HG03571 (cell line): ENCODE measurements around the gene CGA.

Experiments used
- ATAC-seq: cut with Tn5 transposase; IDR thresholded peaks from one replicate; pipeline ENCODE4 v1.9.1; 2021; ENCODE audit not compliant: unreplicated experiment

The CGA gene

GRCh38 chr6:87089135-87089534 lies 5.8 kb downstream of the CGA start:
- no peak for ATAC-seq

- no peak for ATAC-seq
These were observed 6.8 kb downstream of the CGA start for GRCh38 chr6:87088076-87088475.

- no peak for ATAC-seq
These were observed 12.7 kb downstream of the CGA start for GRCh38 chr6:87082160-87082721.

- peak; percentile 74 for ATAC-seq
These were observed 15.8 kb downstream of the CGA start for GRCh38 chr6:87078983-87079616.

GRCh38 chr6:87075168-87075567 lies 19.7 kb downstream of the CGA start:
- no peak for ATAC-seq

GRCh38 chr6:87074101-87074621 lies 20.7 kb downstream of the CGA start:
- ATAC-seq, result no peak

GRCh38 chr6:87071683-87072082 lies 23.2 kb downstream of the CGA start:
- ATAC-seq, result no peak

- no peak for ATAC-seq
These were observed 24.2 kb downstream of the CGA start for GRCh38 chr6:87070741-87071140.

GRCh38 chr6:87068795-87069194 lies 26.1 kb downstream of the CGA start:
- ATAC-seq, result no peak

GRCh38 chr6:87066449-87067333 lies 28.2 kb downstream of the CGA start:
- no peak for ATAC-seq

- no peak for ATAC-seq
These were observed 29.8 kb downstream of the CGA start for GRCh38 chr6:87065117-87065516.

GRCh38 chr6:87059943-87060342 lies 35.0 kb downstream of the CGA start:
- ATAC-seq, result no peak

- ATAC-seq, result no peak
These were observed 40.6 kb downstream of the CGA start for GRCh38 chr6:87054143-87054833.

GRCh38 chr6:87053312-87053711 lies 41.6 kb downstream of the CGA start:
- ATAC-seq, result no peak

GRCh38 chr6:87049779-87050178 lies 45.1 kb downstream of the CGA start:
- ATAC-seq, result no peak

- ATAC-seq, result no peak
These were observed 49.3 kb downstream of the CGA start for GRCh38 chr6:87045521-87046075.

- no peak for ATAC-seq
These were observed 54.2 kb downstream of the CGA start for GRCh38 chr6:87040729-87041128.
